Stimulated activated CD8-positive, alpha-beta memory T cell treated with anti-CD3 and anti-CD28 coated beads, Interleukin-4, amount 100 ng/mL, for 24 hours (primary cell): ENCODE measurements around the gene TENM4.

Source experiments
- DNase-seq: peaks from one replicate; pipeline ENCODE4 v3.0.0-alpha.2; 2020; ENCODE audit warnings: low read depth

The TENM4 gene

DNA sequence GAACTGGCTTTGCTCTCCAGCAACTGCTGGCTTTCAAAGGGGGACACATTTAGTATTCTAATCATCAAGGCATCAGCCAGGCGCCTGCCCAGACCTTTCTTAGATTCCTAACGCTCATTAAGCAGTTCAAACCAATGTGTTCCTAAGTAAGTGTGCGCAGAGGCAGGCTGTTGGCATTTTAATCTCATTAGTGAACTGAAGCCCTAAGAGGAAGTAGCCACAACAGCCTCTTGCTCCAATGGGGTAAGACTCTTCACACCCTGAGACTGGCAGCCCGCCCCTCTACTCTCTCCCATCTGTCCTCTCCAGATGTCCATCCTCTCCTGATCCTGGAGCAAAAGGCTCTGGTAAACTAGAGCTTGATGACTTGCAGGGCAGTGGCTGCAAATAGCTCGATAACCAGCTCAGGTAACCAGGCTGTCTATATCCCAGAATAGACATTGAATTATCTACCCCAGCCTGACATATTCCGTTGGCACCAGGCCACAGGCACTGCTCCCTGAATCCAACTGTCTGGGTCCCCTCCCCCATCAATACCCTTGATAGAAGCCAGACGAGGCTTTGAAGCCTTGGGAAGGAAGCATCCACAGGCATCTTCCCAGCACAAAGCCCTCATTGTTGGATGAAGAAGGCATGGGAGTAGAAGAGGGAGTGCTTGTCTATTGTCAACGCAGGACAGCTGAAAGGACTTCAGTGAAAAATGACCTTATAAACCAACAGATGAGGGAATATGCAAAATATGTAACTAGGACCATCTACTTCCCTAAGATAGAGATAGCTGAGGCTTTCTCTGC, 321.1 kb downstream of the TENM4 start:
- DNase-seq: no peak

DNA sequence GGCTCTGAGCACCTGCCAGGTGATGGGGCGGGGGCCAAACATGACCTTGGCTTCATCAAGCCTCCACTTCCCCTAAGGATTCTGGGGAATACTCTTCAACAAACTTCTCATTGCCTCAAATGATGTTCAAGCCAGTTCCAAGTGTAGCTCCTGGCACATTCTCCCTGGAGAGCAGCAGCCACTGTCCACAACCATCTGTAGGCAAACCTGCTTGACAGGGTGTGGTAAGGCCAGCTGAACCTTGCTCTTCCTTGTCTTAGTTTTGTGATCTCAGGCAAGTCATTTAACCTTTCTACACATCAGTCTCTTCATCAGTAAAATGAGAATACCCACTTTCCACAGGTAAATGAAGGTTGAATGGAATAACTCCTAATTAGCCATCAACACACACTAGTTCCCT, 323.3 kb downstream of the TENM4 start:
- no peak for DNase-seq

GRCh38 chr11:79116600-79116999, 324.2 kb downstream of the TENM4 start:
- no peak for DNase-seq

DNA sequence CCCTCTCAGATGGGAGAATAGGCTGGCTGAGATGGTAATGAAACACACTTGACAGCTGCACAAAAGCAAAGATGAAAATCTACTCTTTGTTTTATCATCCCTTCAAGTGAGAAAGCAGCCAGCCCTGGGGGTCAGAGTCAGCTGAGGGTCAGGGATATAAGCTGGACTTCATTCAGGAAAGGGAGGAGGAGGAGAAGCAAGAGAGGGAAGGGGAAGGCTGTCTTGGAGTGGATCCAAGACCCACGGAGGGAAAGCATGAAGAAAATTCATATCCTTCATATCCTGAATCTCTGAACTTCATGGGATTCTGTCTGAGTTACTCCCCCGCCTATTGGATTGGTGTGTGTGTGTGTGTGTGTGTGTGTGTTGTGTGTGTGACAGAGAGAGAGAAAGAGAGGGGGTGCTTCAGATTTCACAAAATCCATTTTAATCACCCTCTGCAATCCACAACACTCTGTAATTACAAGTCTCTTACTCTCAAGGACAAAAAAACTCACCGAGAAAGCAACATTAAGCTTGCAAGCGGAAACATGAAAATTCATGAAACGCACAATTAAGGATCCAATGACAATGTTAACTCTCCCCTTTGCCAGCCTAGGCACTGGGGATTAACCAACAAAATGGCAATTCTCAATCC, 327.7 kb downstream of the TENM4 start:
- DNase-seq: no peak

- DNase-seq: no peak
These were observed 330.0 kb downstream of the TENM4 start for GRCh38 chr11:79110796-79111195.

GRCh38 chr11:79110321-79110720, 330.5 kb downstream of the TENM4 start:
- no peak for DNase-seq

DNA sequence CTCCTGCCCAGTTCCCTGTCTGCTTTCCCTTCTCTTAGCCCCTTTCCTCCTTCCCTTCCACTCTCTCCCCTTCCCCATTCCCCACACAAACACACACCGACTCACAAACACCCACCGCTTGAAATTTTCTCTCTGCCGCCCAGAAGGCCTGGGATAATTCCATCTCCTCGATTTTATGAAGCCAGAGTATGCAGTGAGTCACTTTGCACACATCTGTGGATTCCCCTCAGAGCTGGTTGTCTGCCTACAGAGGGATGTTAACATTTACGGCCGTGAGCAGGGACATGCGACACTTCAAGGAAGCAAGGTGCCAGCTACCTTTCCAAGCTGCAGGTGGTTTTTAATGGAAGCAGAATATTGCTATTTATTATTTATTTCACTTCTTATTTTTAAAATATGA, 332.0 kb downstream of the TENM4 start:
- DNase-seq: no peak

GRCh38 chr11:79102840-79103239, 338.0 kb downstream of the TENM4 start:
- no peak for DNase-seq

- DNase-seq: no peak
These were observed 339.2 kb downstream of the TENM4 start for GRCh38 chr11:79101656-79102055.

- DNase-seq: no peak
These were observed 340.5 kb downstream of the TENM4 start for GRCh38 chr11:79100093-79100910.

- DNase-seq: no peak
These were observed 342.7 kb downstream of the TENM4 start for GRCh38 chr11:79098146-79098545.

GRCh38 chr11:79097246-79097875, 343.5 kb downstream of the TENM4 start:
- no peak for DNase-seq

- no peak for DNase-seq
These were observed 345.4 kb downstream of the TENM4 start for GRCh38 chr11:79095424-79095823.

DNA sequence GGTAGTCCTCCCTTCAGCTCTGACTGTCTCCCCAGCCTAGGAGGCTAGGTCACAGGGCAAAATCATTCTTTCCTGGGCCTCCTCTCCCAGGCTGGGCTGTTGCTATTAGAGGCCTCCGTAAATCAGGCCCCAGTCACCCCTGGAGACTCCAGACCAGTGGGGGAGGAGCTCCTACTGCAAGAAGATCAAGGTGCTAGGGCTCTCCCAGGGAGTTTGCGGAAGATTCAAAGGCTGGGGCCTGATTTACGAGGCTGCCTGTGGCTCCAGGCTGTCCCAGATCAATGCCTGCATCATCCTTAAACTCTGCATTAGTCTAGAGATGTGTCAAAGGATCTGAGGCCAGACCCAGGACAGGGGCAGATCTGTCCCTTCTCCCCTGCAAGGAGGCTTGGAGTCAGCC, 346.2 kb downstream of the TENM4 start:
- no peak for DNase-seq

GRCh38 chr11:79092791-79093353, 348.0 kb downstream of the TENM4 start:
- no peak for DNase-seq

GRCh38 chr11:79090191-79090705, 350.6 kb downstream of the TENM4 start:
- DNase-seq: no peak

- DNase-seq: no peak
These were observed 351.2 kb downstream of the TENM4 start for GRCh38 chr11:79089601-79090000.

DNA sequence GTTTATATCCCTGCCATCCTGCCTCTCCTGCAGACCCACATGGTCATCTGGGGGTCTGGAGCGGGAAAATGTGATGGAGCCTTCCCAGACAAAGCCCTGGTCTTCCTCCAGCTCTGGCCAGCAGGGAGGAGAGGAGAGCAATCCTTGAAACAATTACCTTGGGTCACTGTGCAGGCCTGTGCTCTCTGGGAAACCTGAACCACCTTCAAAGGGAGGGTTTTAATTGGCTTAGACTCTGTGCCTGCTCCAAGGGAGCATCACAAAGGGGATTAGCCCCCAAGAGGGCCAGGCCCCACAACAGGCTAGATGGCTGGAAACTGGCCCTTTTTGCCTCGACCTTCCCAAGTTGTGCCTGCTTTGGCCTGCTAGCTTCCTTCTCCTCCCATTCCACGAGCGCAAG, 351.9 kb downstream of the TENM4 start:
- DNase-seq: no peak

- DNase-seq: no peak
These were observed 352.9 kb downstream of the TENM4 start for GRCh38 chr11:79087961-79088318.

GRCh38 chr11:79087238-79087960, 353.4 kb downstream of the TENM4 start:
- DNase-seq: no peak

- no peak for DNase-seq
These were observed 354.8 kb downstream of the TENM4 start for GRCh38 chr11:79086056-79086455.
